Measurements from ENCODE around the gene CDH13.

The CDH13 gene

DNA sequence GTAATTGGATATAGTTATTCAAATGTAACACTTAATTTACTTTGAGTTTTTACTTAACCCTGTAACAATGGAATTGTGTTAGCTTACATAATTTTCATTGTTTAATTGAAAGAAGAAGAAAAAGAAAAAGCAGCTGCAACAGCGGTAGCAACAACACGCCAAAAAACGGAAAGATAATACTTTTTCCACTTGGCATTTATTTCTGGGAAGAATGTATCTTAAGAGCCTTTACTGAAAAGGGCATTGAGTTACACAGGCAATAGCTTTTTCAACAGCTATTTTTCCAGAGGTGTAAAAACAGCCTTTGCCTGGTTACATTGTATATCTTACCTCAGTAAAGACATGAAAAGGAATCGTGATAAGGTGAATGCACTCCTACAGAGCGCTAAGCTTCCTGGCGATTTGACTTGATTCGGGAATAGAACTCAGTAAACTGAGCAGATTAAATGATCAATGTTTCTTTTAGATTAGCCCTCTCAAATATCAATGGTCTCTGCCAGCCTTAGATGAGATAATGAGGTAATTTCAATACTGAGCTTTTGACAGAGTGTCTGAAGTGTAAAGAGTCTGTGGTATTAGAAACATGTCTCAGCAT lies 311.3 kb downstream of the CDH13 start:
- Histone ChIP-seq H3K9me3 (ENCODE audit: severe bottlenecking) (no peaks in the 10 kb centered on the region), H3K4me3 (ENCODE audit: severe bottlenecking) (no peak overlapping the region), H3K27me3 (ENCODE audit: insufficient read depth, poor library complexity, severe bottlenecking) (no peaks in the 10 kb centered on the region), H3K4me1 (ENCODE audit: insufficient read depth, poor library complexity, severe bottlenecking) (peaks cover 12% of the 10 kb centered on the region), H3K36me3 (ENCODE audit: low read depth) (no peaks in the 10 kb centered on the region), H3K27ac (ENCODE audit: poor library complexity, severe bottlenecking) (no peak overlapping the region)
- TF ChIP-seq, protein P1, sequence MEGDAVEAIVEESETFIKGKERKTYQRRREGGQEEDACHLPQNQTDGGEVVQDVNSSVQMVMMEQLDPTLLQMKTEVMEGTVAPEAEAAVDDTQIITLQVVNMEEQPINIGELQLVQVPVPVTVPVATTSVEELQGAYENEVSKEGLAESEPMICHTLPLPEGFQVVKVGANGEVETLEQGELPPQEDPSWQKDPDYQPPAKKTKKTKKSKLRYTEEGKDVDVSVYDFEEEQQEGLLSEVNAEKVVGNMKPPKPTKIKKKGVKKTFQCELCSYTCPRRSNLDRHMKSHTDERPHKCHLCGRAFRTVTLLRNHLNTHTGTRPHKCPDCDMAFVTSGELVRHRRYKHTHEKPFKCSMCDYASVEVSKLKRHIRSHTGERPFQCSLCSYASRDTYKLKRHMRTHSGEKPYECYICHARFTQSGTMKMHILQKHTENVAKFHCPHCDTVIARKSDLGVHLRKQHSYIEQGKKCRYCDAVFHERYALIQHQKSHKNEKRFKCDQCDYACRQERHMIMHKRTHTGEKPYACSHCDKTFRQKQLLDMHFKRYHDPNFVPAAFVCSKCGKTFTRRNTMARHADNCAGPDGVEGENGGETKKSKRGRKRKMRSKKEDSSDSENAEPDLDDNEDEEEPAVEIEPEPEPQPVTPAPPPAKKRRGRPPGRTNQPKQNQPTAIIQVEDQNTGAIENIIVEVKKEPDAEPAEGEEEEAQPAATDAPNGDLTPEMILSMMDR (IDR thresholded peaks at IDR 0.05; ENCODE audit: poor library complexity, severe bottlenecking): no peak
- DNase-seq (ENCODE audit: low spot score) (no peak), ATAC-seq (ENCODE audit: low read depth) (no peak)

DNA sequence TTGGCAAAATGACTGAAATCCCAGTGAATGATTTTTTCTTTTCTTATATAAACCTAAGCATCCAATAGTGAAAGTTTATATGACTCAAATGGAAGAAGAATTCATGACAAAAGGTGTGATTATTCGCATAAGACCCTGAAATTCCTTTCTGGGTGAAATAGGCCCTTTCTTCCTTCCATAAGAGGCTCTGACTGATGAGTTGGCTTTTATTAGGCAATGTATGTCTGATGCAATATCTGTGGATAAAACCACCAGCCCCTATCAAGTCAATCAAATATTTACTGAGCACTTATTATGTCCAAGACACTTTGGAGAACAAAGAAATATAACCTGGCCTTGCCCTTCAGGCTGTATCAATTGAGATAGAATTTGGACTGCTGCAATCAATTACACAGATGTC lies 316.6 kb downstream of the CDH13 start:
- peaks cover 9% of the 10 kb centered on the region for H3K4me1 ChIP-seq (ENCODE audit: insufficient read depth, poor library complexity, severe bottlenecking)
- no peak overlapping the region for H3K27ac ChIP-seq (ENCODE audit: poor library complexity, severe bottlenecking)
- DNase-seq (ENCODE audit: low spot score) (no peak), ATAC-seq (ENCODE audit: low read depth) (peak; percentile 40)
- H3K36me3 ChIP-seq (ENCODE audit: low read depth): no peaks in the 10 kb centered on the region
- TF ChIP-seq, protein P1 (IDR thresholded peaks at IDR 0.05; ENCODE audit: poor library complexity, severe bottlenecking): no peak
- no peak overlapping the region for H3K4me3 ChIP-seq (ENCODE audit: severe bottlenecking)
- no peaks in the 10 kb centered on the region for H3K9me3 ChIP-seq (ENCODE audit: severe bottlenecking)
- H3K27me3 ChIP-seq (ENCODE audit: insufficient read depth, poor library complexity, severe bottlenecking): no peaks in the 10 kb centered on the region

DNA sequence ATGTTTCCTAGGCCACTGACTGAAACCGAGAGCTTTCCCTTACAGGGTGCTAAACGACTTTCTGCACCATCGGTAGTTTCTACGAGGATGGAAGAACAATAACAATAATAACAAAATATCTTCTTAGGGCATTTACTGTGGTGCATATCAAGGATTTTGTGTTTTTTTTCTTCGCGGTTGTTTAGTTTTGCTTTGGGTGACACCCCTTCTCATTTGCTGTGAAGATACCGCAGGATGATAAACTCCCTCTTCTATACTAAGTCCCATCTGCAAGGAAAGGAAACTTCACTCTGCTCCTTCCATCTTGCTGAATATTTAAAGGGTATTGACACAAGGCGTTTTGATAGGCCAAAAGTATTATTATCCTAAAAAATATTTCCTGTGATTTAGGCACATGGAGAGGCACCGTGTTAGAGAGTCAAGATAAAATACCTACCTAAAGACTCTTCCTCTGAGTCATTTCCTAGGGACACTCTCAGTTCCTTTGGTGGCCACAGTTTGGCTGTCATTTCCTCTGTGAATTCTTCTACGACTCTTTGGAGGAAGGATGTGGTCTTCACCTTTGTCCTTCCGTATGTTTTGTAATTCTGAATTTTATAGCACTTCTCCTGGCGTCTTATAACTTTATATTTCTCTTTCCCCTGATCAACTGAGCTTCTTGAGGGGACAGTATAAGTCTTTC lies 318.8 kb downstream of the CDH13 start:
- DNase-seq (ENCODE audit: low spot score): no peak

DNA sequence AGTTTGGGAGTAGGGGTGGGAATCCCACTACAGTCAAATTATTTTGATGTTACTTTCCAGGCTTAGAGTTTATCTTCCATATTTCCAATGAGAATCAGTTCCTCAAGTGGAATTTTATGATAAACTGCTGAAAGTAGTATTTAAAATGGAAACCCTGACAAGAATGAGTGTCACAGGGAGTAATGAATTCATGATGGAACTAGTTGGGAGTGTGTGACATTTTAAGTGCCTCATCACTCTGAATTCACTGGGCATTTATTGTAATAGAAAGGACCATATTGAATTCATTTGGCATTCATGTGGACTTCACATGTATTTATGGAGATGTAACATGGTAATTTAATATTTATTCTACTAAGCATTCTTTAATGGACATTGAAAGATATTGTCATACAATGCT lies 320.9 kb downstream of the CDH13 start:
- H3K9me3 ChIP-seq (ENCODE audit: severe bottlenecking): no peaks in the 10 kb centered on the region
- ATAC-seq (ENCODE audit: low read depth) (no peak), DNase-seq (ENCODE audit: low spot score) (no peak)
- no peak overlapping the region for H3K4me3 ChIP-seq (ENCODE audit: severe bottlenecking)
- no peak overlapping the region for H3K27ac ChIP-seq (ENCODE audit: poor library complexity, severe bottlenecking)
- TF ChIP-seq, protein P1 (IDR thresholded peaks at IDR 0.05; ENCODE audit: poor library complexity, severe bottlenecking): no peak
- peaks cover 9% of the 10 kb centered on the region for H3K4me1 ChIP-seq (ENCODE audit: insufficient read depth, poor library complexity, severe bottlenecking)
- no peaks in the 10 kb centered on the region for H3K27me3 ChIP-seq (ENCODE audit: insufficient read depth, poor library complexity, severe bottlenecking)
- H3K36me3 ChIP-seq (ENCODE audit: low read depth): no peaks in the 10 kb centered on the region

More for the DNA sequence above, 318.8 kb downstream of the CDH13 start:
- Histone ChIP-seq H3K27me3 (ENCODE audit: insufficient read depth, poor library complexity, severe bottlenecking) (no peaks in the 10 kb centered on the region), H3K36me3 (ENCODE audit: low read depth) (no peaks in the 10 kb centered on the region), H3K4me1 (ENCODE audit: insufficient read depth, poor library complexity, severe bottlenecking) (peaks cover 9% of the 10 kb centered on the region), H3K4me3 (ENCODE audit: severe bottlenecking) (no peak overlapping the region), H3K27ac (ENCODE audit: poor library complexity, severe bottlenecking) (no peak overlapping the region), H3K9me3 (ENCODE audit: severe bottlenecking) (no peaks in the 10 kb centered on the region)
- TF ChIP-seq, protein P1 (IDR thresholded peaks at IDR 0.05; ENCODE audit: poor library complexity, severe bottlenecking): no peak
- no peak for ATAC-seq (ENCODE audit: low read depth)

DNA sequence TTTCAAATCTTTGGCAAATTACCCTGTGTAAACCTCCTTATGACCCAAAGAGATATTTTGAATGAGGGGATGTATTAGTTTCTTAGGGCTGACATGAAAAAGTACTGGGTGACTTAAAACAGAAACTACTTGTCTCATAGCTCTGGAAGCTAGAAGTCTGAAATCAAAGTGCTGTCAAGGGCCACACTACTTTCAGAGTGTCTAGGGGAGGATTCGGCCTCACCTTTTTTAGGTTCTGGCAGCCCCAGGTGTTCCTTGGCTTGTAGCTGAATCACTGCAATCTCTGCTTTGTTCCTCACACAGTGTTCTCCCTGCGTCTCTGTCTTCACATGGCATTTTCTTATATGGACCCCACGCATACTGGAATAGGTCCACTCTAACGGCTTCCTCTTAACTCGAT lies 322.2 kb downstream of the CDH13 start:
- no peak for ATAC-seq (ENCODE audit: low read depth)
- DNase-seq (ENCODE audit: low spot score): no peak
- H3K4me3 ChIP-seq (ENCODE audit: severe bottlenecking): no peak overlapping the region
- H3K36me3 ChIP-seq (ENCODE audit: low read depth): no peaks in the 10 kb centered on the region
- H3K4me1 ChIP-seq (ENCODE audit: insufficient read depth, poor library complexity, severe bottlenecking): no peaks in the 10 kb centered on the region
- no peak overlapping the region for H3K27ac ChIP-seq (ENCODE audit: poor library complexity, severe bottlenecking)
- H3K9me3 ChIP-seq (ENCODE audit: severe bottlenecking): no peaks in the 10 kb centered on the region
- no peaks in the 10 kb centered on the region for H3K27me3 ChIP-seq (ENCODE audit: insufficient read depth, poor library complexity, severe bottlenecking)
- TF ChIP-seq, protein P1 (IDR thresholded peaks at IDR 0.05; ENCODE audit: poor library complexity, severe bottlenecking): no peak

Data from RWPE2 (cell line).